GM12878 (cell line): Measurements from ENCODE around the gene LVRN. TPM values are rescaled to one million over a fixed set of nuclear protein-coding genes. Genes with fewer than 3 reads are reported as not detected.

Experiments used
- ATAC-seq: fragments of 200-7000 bp; cut with Tn5 transposase; 3 replicates; pipeline ENCODE4 v1.9.1; 2020; ENCODE audit warnings: mild to moderate bottlenecking, moderate library complexity
- BruUV-seq: library from RNA; stranded (reverse); fragments of 400-500 nt; replicated peaks from 2 replicates; lab custom pipeline; 2021; lab: Mats Ljungman, UMichigan
- CTCF ChIA-PET: fragments of 300-600 bp; sonication (Branson Sonifier 250); formaldehyde crosslinking; extraction: SDS; loops from one replicate; lab custom pipeline; 2021; ENCODE audit warnings: inconsistent platforms; lab: Yijun Ruan, JAX
- POLR2A ChIA-PET: fragments of 350-600 bp; formaldehyde crosslinking; extraction: SDS; loops from one replicate; lab custom pipeline; 2021; ENCODE audit warnings: inconsistent platforms; lab: Charles Lee
- RAD21 ChIA-PET: fragments of 300-600 bp; sonication (Branson Sonifier 250); formaldehyde crosslinking; loops from one replicate; lab custom pipeline; 2023; ENCODE audit warnings: antibody characterized with exemption; ENCODE audit not compliant: unreplicated experiment; lab: Charles Lee
- SMC1A ChIA-PET: fragments of 300-600 bp; sonication (Branson Sonifier 250); formaldehyde crosslinking; loops from one replicate; lab custom pipeline; 2023; ENCODE audit not compliant: unreplicated experiment, uncharacterized antibody; lab: Charles Lee
- DNase-seq: peaks from one replicate; pipeline ENCODE4 v3.0.0-alpha.2; 2011; ENCODE audit warnings: low read depth, low spot score
- FAIRE-seq: peaks from 3 replicates; lab custom pipeline; 2011; peaks lifted over from hg19 to GRCh38; lab: Jason Lieb, UNC
- H2AFZ ChIP-seq: 2 replicates; pipeline ENCODE4 v1.6.0; 2011; ENCODE audit warnings: low read depth, low read length, control low read depth; ENCODE audit not compliant: control insufficient read depth
- H3K27ac ChIP-seq: 2 replicates; pipeline ENCODE4 v1.5.1; 2011; ENCODE audit warnings: control low read depth; ENCODE audit not compliant: control insufficient read depth, insufficient read depth
- H3K27me3 ChIP-seq, 2 experiments: replicated peaks in 1 of 2; 2 replicates each; pipeline versions ENCODE4 v1.6.0 to v1.6.1; 2011; ENCODE audit warnings: low read length in 1 of 2; ENCODE audit not compliant: control insufficient read depth in 2 of 2, insufficient read depth in 2 of 2
- H3K36me3 ChIP-seq, 2 experiments: 2 replicates each; pipeline ENCODE4 v1.5.1; 2011; ENCODE audit warnings: low read length in 1 of 2; ENCODE audit not compliant: control insufficient read depth in 2 of 2, insufficient read depth in 2 of 2
- H3K4me1 ChIP-seq: 2 replicates; pipeline ENCODE4 v1.6.1; 2011; ENCODE audit warnings: mild to moderate bottlenecking, low read length, moderate library complexity, mixed read lengths; ENCODE audit not compliant: control insufficient read depth, insufficient read depth
- H3K4me2 ChIP-seq: 2 replicates; pipeline ENCODE4 v1.6.0; 2011; ENCODE audit warnings: control low read depth; ENCODE audit not compliant: control insufficient read depth, insufficient read depth
- H3K4me3 ChIP-seq: fragments of 200-600 bp; sonication (generic); 2 replicates; pipeline ENCODE4 v1.5.1; 2016
- H3K79me2 ChIP-seq: 2 replicates; pipeline ENCODE4 v1.6.0; 2011; ENCODE audit warnings: low read length; ENCODE audit not compliant: control insufficient read depth, insufficient read depth
- H3K9ac ChIP-seq: 2 replicates; pipeline ENCODE4 v1.8.0; 2011; ENCODE audit warnings: low read length, control low read depth, mixed read lengths; ENCODE audit not compliant: control insufficient read depth, insufficient read depth
- H3K9me3 ChIP-seq: replicated peaks from 3 replicates; pipeline ENCODE4 v1.5.1; 2011; ENCODE audit warnings: mild to moderate bottlenecking, low read length; ENCODE audit not compliant: control insufficient read depth, insufficient read depth
- H4K20me1 ChIP-seq: 2 replicates; pipeline ENCODE4 v1.6.0; 2011; ENCODE audit not compliant: control insufficient read depth, insufficient read depth
- BACH1 ChIP-seq: fragments of 450-650 bp; IDR thresholded peaks from 2 replicates; pipeline ENCODE4 v1.6.1; 2017; ENCODE audit warnings: mild to moderate bottlenecking, borderline replicate concordance
- BHLHE40 ChIP-seq, 2 experiments: fragments of 450-650 bp in 1 of 2; IDR thresholded peaks; 2 replicates each; pipeline ENCODE4 v1.6.1; 2011 to 2017; ENCODE audit warnings: low read depth in 2 of 2, borderline replicate concordance in 1 of 2, improper control_type of control experiment in 1 of 2, low read length in 1 of 2, mild to moderate bottlenecking in 1 of 2
- ESRRA ChIP-seq: IDR thresholded peaks from 2 replicates; pipeline ENCODE4 v1.6.1; 2012; ENCODE audit warnings: mild to moderate bottlenecking, low read length, improper control_type of control experiment
- FOXK2 ChIP-seq: fragments of 450-650 bp; IDR thresholded peaks from 2 replicates; pipeline ENCODE4 v1.6.1; 2017; ENCODE audit warnings: mild to moderate bottlenecking, moderate library complexity
- KDM1A ChIP-seq: fragments of 200-600 bp; sonication (generic); IDR thresholded peaks from 2 replicates; pipeline ENCODE4 v1.6.1; 2016; ENCODE audit warnings: borderline replicate concordance
- MTA3 ChIP-seq: IDR thresholded peaks from 2 replicates; pipeline ENCODE4 v1.6.1; 2012; ENCODE audit warnings: low read length, inconsistent platforms, borderline replicate concordance
- NR2F1 ChIP-seq: fragments of 450-650 bp; conservative IDR thresholded peaks from 2 replicates; pipeline ENCODE4 v1.6.1; 2017; ENCODE audit warnings: mild to moderate bottlenecking
- RBBP5 ChIP-seq: fragments of 200-600 bp; sonication (generic); conservative IDR thresholded peaks from 2 replicates; pipeline ENCODE4 v1.6.1; 2016
- SMC3 ChIP-seq: IDR thresholded peaks from 2 replicates; pipeline ENCODE4 v1.6.1; 2011; ENCODE audit warnings: low read length, improper control_type of control experiment, borderline replicate concordance
- SP1 ChIP-seq: IDR thresholded peaks from one replicate; pipeline ENCODE4 v1.6.1; 2011; ENCODE audit warnings: low read depth, low read length
- SREBF2 ChIP-seq: IDR thresholded peaks from 2 replicates; pipeline ENCODE4 v1.6.1; 2012; ENCODE audit warnings: mild to moderate bottlenecking, low read length
- TARDBP ChIP-seq: IDR thresholded peaks from 2 replicates; pipeline ENCODE4 v1.6.1; 2016; ENCODE audit warnings: borderline replicate concordance
- WGBS: methylation state at CpG from one replicate; pipeline ENCODE4 v1.1.6; 2016; ENCODE audit warnings: low lambda C conversion rate; ENCODE audit not compliant: insufficient replicate concordance, insufficient coverage; ENCODE audit errors: missing lambda C conversion rate; 5-methylcytosine and 5-hydroxymethylcytosine counted together
- in situ Hi-C: fragments of 300-500 bp; cut with MboI; formaldehyde crosslinking; loops from 9 replicates; pipeline ENCODE4 v1.14.3; 2018; ENCODE audit warnings: mixed read lengths
- intact Hi-C: fragments of 100-400 bp; cut with micrococcal nuclease; formaldehyde crosslinking; loops from one replicate; pipeline ENCODE4 v1.14.2; 2022; ENCODE audit not compliant: unreplicated experiment
- polyA plus RNA-seq, 11 experiments: library from polyadenylated mRNA; depleted of rRNA in 4 of 11; unstranded in 6 of 11; stranded (reverse) in 5 of 11; fragments of >200 nt; fragmentation: Nextera tagmentation in 4 of 11; fragmentation: Illumina TruSeq in 1 of 11; extraction: Ambion mirVana in 4 of 11; extraction: Trizol in 1 of 11; gene quantifications; 1 replicate in 1 of 11; 2 replicates in 10 of 11; pipeline versions ENCODE4 v1.2.1 to v1.2.3, GENCODE V29; 2011 to 2016; ENCODE audit warnings: inconsistent platforms in 2 of 11, missing spikeins in 2 of 11, low read depth in 1 of 11
- total RNA-seq, 4 experiments: library from RNA; depleted of rRNA in 3 of 4; stranded (reverse); fragments of >200 nt in 3 of 4; fragmentation: Illumina TruSeq in 1 of 4; extraction: Trizol in 1 of 4; gene quantifications; 2 replicates each; pipeline versions ENCODE4 v1.2.1 to v1.2.3, GENCODE V29; 2013 to 2021
- TF ChIP-seq, protein P1 (sequence below): fragments of 450-650 bp; formaldehyde crosslinking; IDR thresholded peaks from 2 replicates; pipeline ENCODE4 v1.4.0; 2022; ENCODE audit warnings: mild to moderate bottlenecking, moderate library complexity
- TF ChIP-seq, protein P2 (sequence below): IDR thresholded peaks from 2 replicates; pipeline ENCODE4 v1.6.1; 2012; ENCODE audit warnings: improper control_type of control experiment, low read depth, low read length; ENCODE audit not compliant: insufficient replicate concordance
- TF ChIP-seq, protein P3 (sequence below): IDR thresholded peaks from 2 replicates; pipeline ENCODE4 v1.6.1; 2011; ENCODE audit warnings: low read depth, low read length, improper control_type of control experiment, borderline replicate concordance

Gene LVRN
- total and polyA plus RNA-seq, 10 of the 15 experiments (the other 5 are each of a cell fraction or from before 2014, with no cell fraction given): 0.04 to 0.87 (median 0.11) TPM; not detected in 4

- TF ChIP-seq, protein P1, sequence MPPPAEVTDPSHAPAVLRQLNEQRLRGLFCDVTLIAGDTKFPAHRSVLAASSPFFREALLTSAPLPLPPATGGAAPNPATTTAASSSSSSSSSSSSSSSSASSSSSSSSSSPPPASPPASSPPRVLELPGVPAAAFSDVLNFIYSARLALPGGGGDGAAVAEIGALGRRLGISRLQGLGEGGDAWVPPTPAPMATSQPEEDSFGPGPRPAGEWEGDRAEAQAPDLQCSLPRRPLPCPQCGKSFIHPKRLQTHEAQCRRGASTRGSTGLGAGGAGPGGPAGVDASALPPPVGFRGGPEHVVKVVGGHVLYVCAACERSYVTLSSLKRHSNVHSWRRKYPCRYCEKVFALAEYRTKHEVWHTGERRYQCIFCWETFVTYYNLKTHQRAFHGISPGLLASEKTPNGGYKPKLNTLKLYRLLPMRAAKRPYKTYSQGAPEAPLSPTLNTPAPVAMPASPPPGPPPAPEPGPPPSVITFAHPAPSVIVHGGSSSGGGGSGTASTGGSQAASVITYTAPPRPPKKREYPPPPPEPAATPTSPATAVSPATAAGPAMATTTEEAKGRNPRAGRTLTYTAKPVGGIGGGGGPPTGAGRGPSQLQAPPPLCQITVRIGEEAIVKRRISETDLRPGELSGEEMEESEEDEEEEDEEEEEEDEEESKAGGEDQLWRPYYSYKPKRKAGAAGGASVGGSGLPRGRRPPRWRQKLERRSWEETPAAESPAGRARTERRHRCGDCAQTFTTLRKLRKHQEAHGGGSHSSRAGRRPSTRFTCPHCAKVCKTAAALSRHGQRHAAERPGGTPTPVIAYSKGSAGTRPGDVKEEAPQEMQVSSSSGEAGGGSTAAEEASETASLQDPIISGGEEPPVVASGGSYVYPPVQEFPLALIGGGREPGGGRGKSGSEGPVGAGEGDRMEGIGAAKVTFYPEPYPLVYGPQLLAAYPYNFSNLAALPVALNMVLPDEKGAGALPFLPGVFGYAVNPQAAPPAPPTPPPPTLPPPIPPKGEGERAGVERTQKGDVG (CRISPR knock-in tag): no peak
- TF ChIP-seq NR2F1: no peak
These were observed 27.8 kb upstream of the LVRN start (continued) for GRCh38 chr5:115934388-115934974.

DNA sequence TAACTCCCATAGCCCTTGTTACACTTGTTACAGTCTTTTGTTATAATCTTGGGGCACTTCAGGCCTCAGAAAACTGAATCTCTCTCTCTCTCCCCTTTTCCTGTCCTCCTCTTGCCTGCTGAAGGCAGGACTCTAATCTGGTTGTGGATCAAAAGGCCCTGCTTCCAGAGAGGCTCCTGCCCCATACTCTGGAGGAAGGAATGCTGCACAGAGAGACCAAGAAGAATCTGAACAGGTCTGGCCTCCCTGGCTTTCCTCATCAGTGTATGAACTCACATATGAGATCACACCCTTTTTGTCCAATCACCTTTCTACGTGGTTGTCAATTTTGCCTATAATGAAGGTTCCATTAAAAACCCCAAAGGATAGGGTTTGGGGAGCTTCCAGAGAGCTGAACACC, 26.2 kb upstream of the LVRN start:
- H4K20me1 ChIP-seq: no peaks in the 10 kb centered on the region
- SMC1A ChIA-PET: no interaction called here
- no peak for FAIRE-seq
- TF ChIP-seq TARDBP (no peak), SMC3 (no peak), BHLHE40 (IDR thresholded peaks at IDR 0.05; ENCODE audit: borderline replicate concordance in 1 of 2, low read depth in 2 of 2, low read length in 1 of 2) (no peak), ESRRA (no peak), BACH1 (no peak), SP1 (no peak), RBBP5 (no peak), MTA3 (no peak), FOXK2 (no peak), SREBF2 (no peak), KDM1A (no peak)
- TF ChIP-seq, protein P2, sequence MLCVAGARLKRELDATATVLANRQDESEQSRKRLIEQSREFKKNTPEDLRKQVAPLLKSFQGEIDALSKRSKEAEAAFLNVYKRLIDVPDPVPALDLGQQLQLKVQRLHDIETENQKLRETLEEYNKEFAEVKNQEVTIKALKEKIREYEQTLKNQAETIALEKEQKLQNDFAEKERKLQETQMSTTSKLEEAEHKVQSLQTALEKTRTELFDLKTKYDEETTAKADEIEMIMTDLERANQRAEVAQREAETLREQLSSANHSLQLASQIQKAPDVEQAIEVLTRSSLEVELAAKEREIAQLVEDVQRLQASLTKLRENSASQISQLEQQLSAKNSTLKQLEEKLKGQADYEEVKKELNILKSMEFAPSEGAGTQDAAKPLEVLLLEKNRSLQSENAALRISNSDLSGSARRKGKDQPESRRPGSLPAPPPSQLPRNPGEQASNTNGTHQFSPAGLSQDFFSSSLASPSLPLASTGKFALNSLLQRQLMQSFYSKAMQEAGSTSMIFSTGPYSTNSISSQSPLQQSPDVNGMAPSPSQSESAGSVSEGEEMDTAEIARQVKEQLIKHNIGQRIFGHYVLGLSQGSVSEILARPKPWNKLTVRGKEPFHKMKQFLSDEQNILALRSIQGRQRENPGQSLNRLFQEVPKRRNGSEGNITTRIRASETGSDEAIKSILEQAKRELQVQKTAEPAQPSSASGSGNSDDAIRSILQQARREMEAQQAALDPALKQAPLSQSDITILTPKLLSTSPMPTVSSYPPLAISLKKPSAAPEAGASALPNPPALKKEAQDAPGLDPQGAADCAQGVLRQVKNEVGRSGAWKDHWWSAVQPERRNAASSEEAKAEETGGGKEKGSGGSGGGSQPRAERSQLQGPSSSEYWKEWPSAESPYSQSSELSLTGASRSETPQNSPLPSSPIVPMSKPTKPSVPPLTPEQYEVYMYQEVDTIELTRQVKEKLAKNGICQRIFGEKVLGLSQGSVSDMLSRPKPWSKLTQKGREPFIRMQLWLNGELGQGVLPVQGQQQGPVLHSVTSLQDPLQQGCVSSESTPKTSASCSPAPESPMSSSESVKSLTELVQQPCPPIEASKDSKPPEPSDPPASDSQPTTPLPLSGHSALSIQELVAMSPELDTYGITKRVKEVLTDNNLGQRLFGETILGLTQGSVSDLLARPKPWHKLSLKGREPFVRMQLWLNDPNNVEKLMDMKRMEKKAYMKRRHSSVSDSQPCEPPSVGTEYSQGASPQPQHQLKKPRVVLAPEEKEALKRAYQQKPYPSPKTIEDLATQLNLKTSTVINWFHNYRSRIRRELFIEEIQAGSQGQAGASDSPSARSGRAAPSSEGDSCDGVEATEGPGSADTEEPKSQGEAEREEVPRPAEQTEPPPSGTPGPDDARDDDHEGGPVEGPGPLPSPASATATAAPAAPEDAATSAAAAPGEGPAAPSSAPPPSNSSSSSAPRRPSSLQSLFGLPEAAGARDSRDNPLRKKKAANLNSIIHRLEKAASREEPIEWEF: no peak
- TF ChIP-seq, protein P3, sequence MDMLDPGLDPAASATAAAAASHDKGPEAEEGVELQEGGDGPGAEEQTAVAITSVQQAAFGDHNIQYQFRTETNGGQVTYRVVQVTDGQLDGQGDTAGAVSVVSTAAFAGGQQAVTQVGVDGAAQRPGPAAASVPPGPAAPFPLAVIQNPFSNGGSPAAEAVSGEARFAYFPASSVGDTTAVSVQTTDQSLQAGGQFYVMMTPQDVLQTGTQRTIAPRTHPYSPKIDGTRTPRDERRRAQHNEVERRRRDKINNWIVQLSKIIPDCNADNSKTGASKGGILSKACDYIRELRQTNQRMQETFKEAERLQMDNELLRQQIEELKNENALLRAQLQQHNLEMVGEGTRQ: no peak

More for the DNA sequence above, 26.2 kb upstream of the LVRN start:
- no peak for DNase-seq
- Histone ChIP-seq H3K4me3 (no peak overlapping the region), H3K9me3 (no peaks in the 10 kb centered on the region), H3K27ac (no peak overlapping the region), H3K27me3 (no peaks in the 10 kb centered on the region), H3K9ac (no peak overlapping the region), H3K4me2 (no peak overlapping the region), H2AFZ (no peak overlapping the region), H3K36me3 (no peaks in the 10 kb centered on the region), H3K4me1 (no peaks in the 10 kb centered on the region), H3K79me2 (no peaks in the 10 kb centered on the region)
- intact Hi-C loops (no loop called here), in situ Hi-C loops (no loop called here)
- ChIA-PET RAD21 (no interaction called here), CTCF (no interaction called here), POLR2A (no interaction called here)
- BruUV-seq: no TSS peak
- WGBS: 42% methylated on average over 1 of the region's 1 CpG
- no peak for ATAC-seq
